SU-DHL-6 (cell line): ENCODE results near the gene HMGCR.

Experiments
- EZH2phosphoT487 ChIP-seq: fragments of 200-600 bp; sonication (generic), shearing (Covaris generic); conservative IDR thresholded peaks from 2 replicates; pipeline ENCODE4 v1.6.1; 2018; ENCODE audit warnings: mild to moderate bottlenecking, antibody characterized with exemption, low read length, moderate library complexity, mixed read lengths
- TF ChIP-seq, protein P1 (sequence below): fragments of 200-600 bp; sonication (generic); IDR thresholded peaks from one replicate; pipeline ENCODE4 v1.5.1; 2017; ENCODE audit warnings: antibody characterized with exemption, mild to moderate bottlenecking, low read length, moderate library complexity; ENCODE audit not compliant: insufficient read depth, poor library complexity, severe bottlenecking

DNA sequence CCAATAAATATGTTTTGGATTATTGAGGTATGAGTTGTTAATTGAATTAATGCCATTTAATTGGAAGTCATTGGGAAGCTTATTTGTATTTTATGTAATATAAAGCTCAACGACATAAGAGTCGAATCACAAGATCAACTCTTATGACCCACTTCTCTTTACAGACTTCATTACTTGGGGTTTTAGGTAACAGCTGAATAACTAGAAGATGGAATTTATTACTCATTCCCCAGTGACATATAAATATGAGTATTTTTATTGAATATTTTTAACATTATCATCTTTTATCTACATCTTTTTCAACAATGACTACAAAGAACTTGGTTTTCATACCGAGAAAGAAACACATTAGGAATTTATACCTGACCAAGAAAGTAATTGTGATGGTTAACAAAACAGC is 21.1 kb downstream of the HMGCR start:
- TF ChIP-seq, protein P1, sequence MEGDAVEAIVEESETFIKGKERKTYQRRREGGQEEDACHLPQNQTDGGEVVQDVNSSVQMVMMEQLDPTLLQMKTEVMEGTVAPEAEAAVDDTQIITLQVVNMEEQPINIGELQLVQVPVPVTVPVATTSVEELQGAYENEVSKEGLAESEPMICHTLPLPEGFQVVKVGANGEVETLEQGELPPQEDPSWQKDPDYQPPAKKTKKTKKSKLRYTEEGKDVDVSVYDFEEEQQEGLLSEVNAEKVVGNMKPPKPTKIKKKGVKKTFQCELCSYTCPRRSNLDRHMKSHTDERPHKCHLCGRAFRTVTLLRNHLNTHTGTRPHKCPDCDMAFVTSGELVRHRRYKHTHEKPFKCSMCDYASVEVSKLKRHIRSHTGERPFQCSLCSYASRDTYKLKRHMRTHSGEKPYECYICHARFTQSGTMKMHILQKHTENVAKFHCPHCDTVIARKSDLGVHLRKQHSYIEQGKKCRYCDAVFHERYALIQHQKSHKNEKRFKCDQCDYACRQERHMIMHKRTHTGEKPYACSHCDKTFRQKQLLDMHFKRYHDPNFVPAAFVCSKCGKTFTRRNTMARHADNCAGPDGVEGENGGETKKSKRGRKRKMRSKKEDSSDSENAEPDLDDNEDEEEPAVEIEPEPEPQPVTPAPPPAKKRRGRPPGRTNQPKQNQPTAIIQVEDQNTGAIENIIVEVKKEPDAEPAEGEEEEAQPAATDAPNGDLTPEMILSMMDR = no peak
- TF ChIP-seq EZH2phosphoT487 = no peak
